T-helper 17 cell (primary cell): ENCODE results near the gene CD180. TPM values are rescaled to one million over a fixed set of nuclear protein-coding genes. Genes with fewer than 3 reads are reported as not detected.
"Not testable (repeated sequence)": the region's sequence is repeated elsewhere in the genome, so short reads cannot be mapped to it uniquely, and the experiment has no call there.

Experiments
- ATAC-seq: fragments of 150-1000 bp; cut with Tn5 transposase; 2 replicates; pipeline ENCODE4 v1.10.0; 2021; ENCODE audit warnings: mild to moderate bottlenecking, moderate library complexity
- DNase-seq, 3 donors: peaks; one replicate each; pipeline versions ENCODE4 v3.0.0 to v3.0.0-alpha.2; 2020 to 2021
- H3K9me3 ChIP-seq: one replicate; pipeline ENCODE4 v1.7.0; 2013; ENCODE audit warnings: low read length, mild to moderate bottlenecking; ENCODE audit not compliant: control insufficient read depth, poor library complexity, severe bottlenecking
- H3K27ac Mint-ChIP-seq: one replicate; pipeline ENCODE4 v1.8.0; 2022; ENCODE audit warnings: mild to moderate bottlenecking, moderate library complexity, mixed read lengths
- H3K27me3 Mint-ChIP-seq: one replicate; pipeline ENCODE4 v1.8.0; 2022; ENCODE audit warnings: mixed read lengths
- H3K36me3 Mint-ChIP-seq: one replicate; pipeline ENCODE4 v1.8.0; 2022; ENCODE audit warnings: low read depth, mixed read lengths
- H3K4me1 Mint-ChIP-seq: one replicate; pipeline ENCODE4 v1.8.0; 2022; ENCODE audit warnings: mild to moderate bottlenecking, mixed read lengths
- H3K4me3 Mint-ChIP-seq: one replicate; pipeline ENCODE4 v1.8.0; 2022; ENCODE audit warnings: mild to moderate bottlenecking, moderate library complexity, mixed read lengths
- total RNA-seq, 4 donors: library from RNA in 2 of 4; stranded (reverse) in 2 of 4; gene quantifications; one replicate each; pipeline ENCODE4 v1.2.3 and lab custom pipeline; 2022 to 2026

The CD180 gene
- total RNA-seq, 2 donors from 2014 or later = 0.05 to 1.3 TPM

GRCh38 chr5:67173959-67174358, 22.6 kb downstream of the CD180 start:
- Mint-ChIP-seq H3K4me1 (peaks cover 2% of the 10 kb centered on the region), H3K27me3 (no peaks in the 10 kb centered on the region), H3K36me3 (peaks cover 3% of the 10 kb centered on the region), H3K27ac (no peak overlapping the region), H3K4me3 (no peak overlapping the region)
- DNase-seq = no peak
- no peak for ATAC-seq
- H3K9me3 ChIP-seq = peaks cover 2% of the 10 kb centered on the region

- not testable (repeated sequence) for ATAC-seq, H3K27ac Mint-ChIP-seq, DNase-seq, H3K36me3 Mint-ChIP-seq, H3K27me3 Mint-ChIP-seq, H3K4me3 Mint-ChIP-seq, H3K4me1 Mint-ChIP-seq, H3K9me3 ChIP-seq
Measured at GRCh38 chr5:67173351-67173750, 23.2 kb downstream of the CD180 start.

GRCh38 chr5:67170767-67171166, 25.8 kb downstream of the CD180 start:
- H3K9me3 ChIP-seq = peaks cover 2% of the 10 kb centered on the region
- Mint-ChIP-seq H3K27me3 (no peaks in the 10 kb centered on the region), H3K36me3 (no peaks in the 10 kb centered on the region), H3K4me1 (peaks cover 20% of the 10 kb centered on the region), H3K4me3 (no peak overlapping the region), H3K27ac (no peak overlapping the region)
- DNase-seq (no peak), ATAC-seq (no peak)

GRCh38 chr5:67168069-67168468, 28.5 kb downstream of the CD180 start:
- ATAC-seq (no peak), DNase-seq (no peak)
- no peaks in the 10 kb centered on the region for H3K27me3 Mint-ChIP-seq
- peak overlapping the region; percentile 39 for H3K4me3 Mint-ChIP-seq
- no peaks in the 10 kb centered on the region for H3K9me3 ChIP-seq
- H3K4me1 Mint-ChIP-seq = peaks cover 23% of the 10 kb centered on the region
- peak overlapping the region; percentile 97 for H3K27ac Mint-ChIP-seq
- H3K36me3 Mint-ChIP-seq = no peaks in the 10 kb centered on the region

- ATAC-seq (peak; percentile 74), DNase-seq (peak; percentile 49 to 56 (median 54))
- Mint-ChIP-seq H3K36me3 (no peaks in the 10 kb centered on the region), H3K4me1 (peaks cover 37% of the 10 kb centered on the region), H3K27ac (peak overlapping the region; percentile 97), H3K4me3 (peak overlapping the region; percentile 91), H3K27me3 (no peaks in the 10 kb centered on the region)
- H3K9me3 ChIP-seq = no peaks in the 10 kb centered on the region
Measured at GRCh38 chr5:67166460-67167285, 29.9 kb downstream of the CD180 start.

GRCh38 chr5:67165526-67166459, 30.8 kb downstream of the CD180 start:
- Mint-ChIP-seq H3K4me3 (peak overlapping the region; percentile 91), H3K27ac (peak overlapping the region; percentile 97), H3K27me3 (no peaks in the 10 kb centered on the region), H3K36me3 (no peaks in the 10 kb centered on the region), H3K4me1 (peaks cover 46% of the 10 kb centered on the region)
- peak; percentile 64 to 69 (median 64) for DNase-seq
- ATAC-seq = peak; percentile 82
- no peaks in the 10 kb centered on the region for H3K9me3 ChIP-seq

GRCh38 chr5:67164856-67165525, 31.6 kb downstream of the CD180 start:
- H3K27me3 Mint-ChIP-seq = no peaks in the 10 kb centered on the region
- H3K9me3 ChIP-seq = no peaks in the 10 kb centered on the region
- ATAC-seq (no peak), DNase-seq (no peak)
- H3K27ac Mint-ChIP-seq = peak overlapping the region; percentile 97
- H3K36me3 Mint-ChIP-seq = no peaks in the 10 kb centered on the region
- peak overlapping the region; percentile 91 for H3K4me3 Mint-ChIP-seq
- H3K4me1 Mint-ChIP-seq = peaks cover 52% of the 10 kb centered on the region

- Mint-ChIP-seq H3K4me3 (peak overlapping the region; percentile 91), H3K36me3 (no peaks in the 10 kb centered on the region), H3K27me3 (no peaks in the 10 kb centered on the region), H3K27ac (peak overlapping the region; percentile 97), H3K4me1 (peaks cover 59% of the 10 kb centered on the region)
- no peaks in the 10 kb centered on the region for H3K9me3 ChIP-seq
- DNase-seq (no peak), ATAC-seq (no peak)
Measured at GRCh38 chr5:67163863-67164595, 32.6 kb downstream of the CD180 start.

- no peaks in the 10 kb centered on the region for H3K27me3 Mint-ChIP-seq
- H3K4me1 Mint-ChIP-seq = peaks cover 60% of the 10 kb centered on the region
- no peak for DNase-seq
- H3K36me3 Mint-ChIP-seq = no peaks in the 10 kb centered on the region
- peak overlapping the region; percentile 83 for H3K4me3 Mint-ChIP-seq
- peak overlapping the region; percentile 97 for H3K27ac Mint-ChIP-seq
- no peak for ATAC-seq
- no peaks in the 10 kb centered on the region for H3K9me3 ChIP-seq
Measured at GRCh38 chr5:67163231-67163756, 33.3 kb downstream of the CD180 start.

GRCh38 chr5:67161767-67162166, 34.8 kb downstream of the CD180 start:
- no peaks in the 10 kb centered on the region for H3K9me3 ChIP-seq
- no peaks in the 10 kb centered on the region for H3K27me3 Mint-ChIP-seq
- peak overlapping the region; percentile 83 for H3K4me3 Mint-ChIP-seq
- DNase-seq = no peak
- H3K27ac Mint-ChIP-seq = peak overlapping the region; percentile 97
- no peaks in the 10 kb centered on the region for H3K36me3 Mint-ChIP-seq
- ATAC-seq = no peak
- H3K4me1 Mint-ChIP-seq = peaks cover 53% of the 10 kb centered on the region

- H3K9me3 ChIP-seq = no peaks in the 10 kb centered on the region
- DNase-seq = no peak
- Mint-ChIP-seq H3K4me3 (peak overlapping the region; percentile 83), H3K36me3 (no peaks in the 10 kb centered on the region), H3K27me3 (no peaks in the 10 kb centered on the region), H3K27ac (peak overlapping the region; percentile 97), H3K4me1 (peaks cover 56% of the 10 kb centered on the region)
- ATAC-seq = peak; percentile 68
Measured at GRCh38 chr5:67160985-67161384, 35.6 kb downstream of the CD180 start.

- no peaks in the 10 kb centered on the region for H3K9me3 ChIP-seq
- peak overlapping the region; percentile 83 for H3K4me3 Mint-ChIP-seq
- ATAC-seq (no peak), DNase-seq (no peak)
- H3K36me3 Mint-ChIP-seq = no peaks in the 10 kb centered on the region
- H3K27me3 Mint-ChIP-seq = no peaks in the 10 kb centered on the region
- peak overlapping the region; percentile 97 for H3K27ac Mint-ChIP-seq
- H3K4me1 Mint-ChIP-seq = peaks cover 54% of the 10 kb centered on the region
Measured at GRCh38 chr5:67160272-67160671, 36.3 kb downstream of the CD180 start.
